SJCRH30 (cell line): ENCODE measurements around the gene GRIN1. TPM values are rescaled to one million over a fixed set of nuclear protein-coding genes. Genes with fewer than 3 reads are reported as not detected.

Source experiments
- DNase-seq, 2 experiments: peaks; one replicate each; pipeline ENCODE4 v3.0.0-alpha.2; 2015 to 2020
- H3K27ac ChIP-seq: fragments of 250-450 bp; sonication (Bioruptor Pico); 2 replicates; pipeline ENCODE4 v1.5.1; 2020; ENCODE audit warnings: mild to moderate bottlenecking, moderate library complexity
- H3K27me3 ChIP-seq: fragments of 250-450 bp; sonication (Bioruptor Pico); 2 replicates; pipeline ENCODE4 v1.5.1; 2020; ENCODE audit warnings: mild to moderate bottlenecking, moderate library complexity
- H3K36me3 ChIP-seq: fragments of 250-450 bp; sonication (Bioruptor Pico); 2 replicates; pipeline ENCODE4 v1.5.1; 2020; ENCODE audit warnings: mild to moderate bottlenecking, moderate library complexity
- H3K4me1 ChIP-seq: fragments of 250-450 bp; sonication (Bioruptor Pico); 2 replicates; pipeline ENCODE4 v1.5.1; 2020; ENCODE audit warnings: mild to moderate bottlenecking, moderate library complexity
- H3K4me3 ChIP-seq: fragments of 250-450 bp; sonication (Bioruptor Pico); 2 replicates; pipeline ENCODE4 v1.5.1; 2020; ENCODE audit warnings: mild to moderate bottlenecking, moderate library complexity
- H3K9me3 ChIP-seq: fragments of 250-450 bp; sonication (Bioruptor Pico); replicated peaks from 2 replicates; pipeline ENCODE4 v1.5.1; 2020; ENCODE audit warnings: mild to moderate bottlenecking, moderate library complexity
- total RNA-seq: library from RNA; depleted of rRNA; stranded (reverse); fragments of >200 nt; shearing (Covaris generic); gene quantifications from 2 replicates; pipeline ENCODE4 v1.2.3, GENCODE V29; 2014

Gene GRIN1
- total RNA-seq, 1 experiment from 2014 or later, result 0.49 TPM

DNA sequence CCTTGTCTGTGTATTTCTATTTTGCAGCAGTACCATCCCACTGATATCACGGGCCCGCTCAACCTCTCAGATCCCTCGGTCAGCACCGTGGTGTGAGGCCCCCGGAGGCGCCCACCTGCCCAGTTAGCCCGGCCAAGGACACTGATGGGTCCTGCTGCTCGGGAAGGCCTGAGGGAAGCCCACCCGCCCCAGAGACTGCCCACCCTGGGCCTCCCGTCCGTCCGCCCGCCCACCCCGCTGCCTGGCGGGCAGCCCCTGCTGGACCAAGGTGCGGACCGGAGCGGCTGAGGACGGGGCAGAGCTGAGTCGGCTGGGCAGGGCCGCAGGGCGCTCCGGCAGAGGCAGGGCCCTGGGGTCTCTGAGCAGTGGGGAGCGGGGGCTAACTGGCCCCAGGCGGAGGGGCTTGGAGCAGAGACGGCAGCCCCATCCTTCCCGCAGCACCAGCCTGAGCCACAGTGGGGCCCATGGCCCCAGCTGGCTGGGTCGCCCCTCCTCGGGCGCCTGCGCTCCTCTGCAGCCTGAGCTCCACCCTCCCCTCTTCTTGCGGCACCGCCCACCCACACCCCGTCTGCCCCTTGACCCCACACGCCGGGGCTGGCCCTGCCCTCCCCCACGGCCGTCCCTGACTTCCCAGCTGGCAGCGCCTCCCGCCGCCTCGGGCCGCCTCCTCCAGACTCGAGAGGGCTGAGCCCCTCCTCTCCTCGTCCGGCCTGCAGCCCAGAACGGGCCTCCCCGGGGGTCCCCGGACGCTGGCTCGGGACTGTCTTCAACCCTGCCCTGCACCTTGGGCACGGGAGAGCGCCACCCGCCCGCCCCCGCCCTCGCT, 29.0 kb downstream of the GRIN1 start:
- Histone ChIP-seq H3K4me1 (peaks cover 64% of the 10 kb centered on the region), H3K27me3 (peaks cover 38% of the 10 kb centered on the region), H3K4me3 (peak overlapping the region; percentile 49), H3K9me3 (no peaks in the 10 kb centered on the region), H3K27ac (no peak overlapping the region), H3K36me3 (no peaks in the 10 kb centered on the region)
- peak; percentile 72 to 84 for DNase-seq

DNA sequence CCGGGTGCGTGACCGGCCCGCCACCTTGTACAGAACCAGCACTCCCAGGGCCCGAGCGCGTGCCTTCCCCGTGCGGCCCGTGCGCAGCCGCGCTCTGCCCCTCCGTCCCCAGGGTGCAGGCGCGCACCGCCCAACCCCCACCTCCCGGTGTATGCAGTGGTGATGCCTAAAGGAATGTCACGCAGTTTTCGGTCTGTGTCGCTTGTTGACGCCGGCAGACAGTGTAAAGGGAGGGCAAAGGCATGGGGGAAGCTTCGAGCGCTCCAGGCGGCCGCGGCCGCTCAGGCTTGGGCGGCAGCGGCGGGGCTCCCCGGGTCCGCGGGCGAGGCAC, 29.6 kb downstream of the GRIN1 start:
- peaks cover 38% of the 10 kb centered on the region for H3K27me3 ChIP-seq
- H3K36me3 ChIP-seq, result no peaks in the 10 kb centered on the region
- H3K4me3 ChIP-seq, result peak overlapping the region; percentile 11
- peak in 1 of 2 experiments; percentile 37 for DNase-seq
- no peak overlapping the region for H3K27ac ChIP-seq
- no peaks in the 10 kb centered on the region for H3K9me3 ChIP-seq
- peaks cover 68% of the 10 kb centered on the region for H3K4me1 ChIP-seq

DNA sequence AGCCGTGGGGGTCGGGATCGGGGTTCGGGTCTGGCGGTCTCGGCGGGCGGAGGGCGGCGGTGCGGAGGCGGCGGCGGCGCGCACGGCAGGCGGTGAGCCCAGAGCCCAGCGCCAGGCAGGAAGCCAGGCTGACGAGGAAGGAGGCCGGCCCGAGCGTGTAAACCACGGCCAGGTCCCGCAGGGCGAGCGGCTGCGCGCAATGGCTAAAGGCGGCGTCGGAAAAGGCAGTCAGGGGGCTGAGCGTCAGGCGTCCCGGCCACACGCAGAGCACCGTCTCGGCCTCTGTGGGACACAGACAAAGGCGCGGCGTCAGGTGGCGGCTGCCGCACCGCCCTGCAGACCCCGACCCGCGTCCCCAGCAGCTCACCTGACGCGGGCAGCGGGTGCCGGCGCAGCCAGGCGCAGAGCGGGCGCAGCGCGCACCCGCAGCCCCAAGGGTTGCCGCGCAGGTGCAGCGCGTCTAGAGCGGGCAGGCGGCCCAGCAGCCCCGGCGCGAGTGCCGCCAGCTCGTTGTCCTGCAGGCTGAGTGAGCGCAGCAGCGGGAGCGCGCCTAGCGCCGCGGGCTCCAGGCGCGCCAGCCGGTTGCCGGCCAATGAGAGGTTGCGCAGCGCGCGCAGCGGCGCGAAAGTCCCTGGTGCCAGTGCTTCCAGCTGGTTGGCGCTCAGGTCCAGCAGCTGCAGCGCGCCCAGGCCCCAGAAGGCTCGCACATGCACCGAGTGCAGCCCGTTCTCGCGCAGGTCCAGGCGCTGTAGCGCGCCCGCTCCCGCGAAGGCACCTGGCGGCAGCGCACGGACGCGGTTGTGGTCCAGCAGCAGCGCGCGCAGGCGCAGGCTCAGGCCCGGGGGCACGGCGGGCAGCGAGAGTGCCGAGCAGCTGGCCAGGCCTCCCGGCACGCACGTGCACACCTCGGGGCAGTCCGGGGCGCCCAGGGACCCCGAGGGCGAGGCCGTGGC, 30.2 kb downstream of the GRIN1 start:
- Histone ChIP-seq H3K27me3 (peaks cover 38% of the 10 kb centered on the region), H3K9me3 (no peaks in the 10 kb centered on the region), H3K36me3 (no peaks in the 10 kb centered on the region), H3K4me3 (peak overlapping the region; percentile 11), H3K27ac (no peak overlapping the region), H3K4me1 (peaks cover 68% of the 10 kb centered on the region)
- peak; percentile 73 to 77 for DNase-seq

DNA sequence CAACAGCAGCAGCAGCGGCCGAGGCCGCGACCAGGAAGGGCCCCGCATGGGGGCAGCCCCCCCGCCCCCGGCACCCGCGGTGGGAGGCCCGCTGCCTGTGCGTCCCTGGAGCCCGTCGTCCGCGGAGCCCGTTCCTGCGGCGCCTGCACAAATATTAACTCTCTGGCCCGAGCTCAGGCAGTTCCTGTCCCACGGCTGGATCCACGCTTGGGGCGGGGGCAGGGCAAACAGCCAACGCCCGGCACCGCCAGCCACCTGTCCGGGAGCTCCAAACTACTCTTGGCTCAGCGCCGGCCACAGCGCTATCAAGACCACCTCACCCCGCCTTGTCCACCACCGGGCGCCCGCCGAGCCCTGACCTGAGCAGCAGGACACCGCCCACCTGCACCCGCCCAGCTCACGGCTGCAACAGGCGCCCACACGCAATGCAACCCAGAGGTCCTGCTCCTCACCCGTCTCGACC, 31.0 kb downstream of the GRIN1 start, which contains the start of gene LRRC26:
TSS of gene LRRC26 (minus strand) at position 156 of the 463 bp plus-strand sequence. CDS start at position 48, 108 bp downstream.
- H3K27ac ChIP-seq, result no peak within 1 kb of the TSS
- H3K9me3 ChIP-seq, result no peaks in the 10 kb centered on the region
- peaks cover 62% of the 10 kb centered on the region for H3K4me1 ChIP-seq
- H3K27me3 ChIP-seq, result peaks cover 32% of the 10 kb centered on the region
- peak in 1 of 2 experiments; percentile 42 for DNase-seq
- peak within 1 kb of the TSS; percentile 11 for H3K4me3 ChIP-seq
- no peaks in the 10 kb centered on the region for H3K36me3 ChIP-seq

DNA sequence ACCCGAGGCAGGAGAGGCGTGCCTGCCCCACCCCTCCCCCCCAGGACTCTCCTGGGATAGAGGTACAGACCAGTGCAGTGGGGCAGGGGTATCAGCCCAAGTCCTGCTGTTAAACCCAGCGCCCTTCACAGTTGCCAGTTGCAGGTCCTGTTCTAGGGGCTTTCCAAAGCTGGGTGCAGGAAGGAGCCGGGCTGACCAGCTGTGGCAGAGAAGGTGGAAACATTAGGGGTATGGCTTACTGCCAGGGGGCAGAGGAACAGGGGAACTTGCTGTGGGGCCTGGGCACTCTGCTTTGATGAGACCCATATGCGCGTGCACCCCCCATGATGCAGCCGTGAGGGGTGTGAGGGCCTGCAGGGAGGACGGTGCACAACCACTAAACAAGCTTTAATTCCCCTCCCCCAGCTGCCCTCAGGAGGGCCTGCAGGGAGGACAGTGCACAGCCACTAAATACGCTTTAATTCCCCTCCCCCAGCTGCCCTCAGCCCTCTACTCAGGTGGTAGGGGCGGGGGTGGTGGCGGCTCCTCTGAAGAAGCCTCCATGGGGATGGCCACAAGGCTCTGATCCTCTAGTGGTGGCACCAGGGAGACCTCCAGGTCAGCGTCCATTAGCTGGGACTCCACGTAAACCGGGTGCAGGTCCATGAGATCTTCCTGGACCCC, 31.7 kb downstream of the GRIN1 start:
- H3K36me3 ChIP-seq, result no peaks in the 10 kb centered on the region
- H3K27me3 ChIP-seq, result peaks cover 25% of the 10 kb centered on the region
- H3K4me1 ChIP-seq, result peaks cover 55% of the 10 kb centered on the region
- DNase-seq, result no peak
- no peak overlapping the region for H3K27ac ChIP-seq
- H3K4me3 ChIP-seq, result no peak overlapping the region
- no peaks in the 10 kb centered on the region for H3K9me3 ChIP-seq

DNA sequence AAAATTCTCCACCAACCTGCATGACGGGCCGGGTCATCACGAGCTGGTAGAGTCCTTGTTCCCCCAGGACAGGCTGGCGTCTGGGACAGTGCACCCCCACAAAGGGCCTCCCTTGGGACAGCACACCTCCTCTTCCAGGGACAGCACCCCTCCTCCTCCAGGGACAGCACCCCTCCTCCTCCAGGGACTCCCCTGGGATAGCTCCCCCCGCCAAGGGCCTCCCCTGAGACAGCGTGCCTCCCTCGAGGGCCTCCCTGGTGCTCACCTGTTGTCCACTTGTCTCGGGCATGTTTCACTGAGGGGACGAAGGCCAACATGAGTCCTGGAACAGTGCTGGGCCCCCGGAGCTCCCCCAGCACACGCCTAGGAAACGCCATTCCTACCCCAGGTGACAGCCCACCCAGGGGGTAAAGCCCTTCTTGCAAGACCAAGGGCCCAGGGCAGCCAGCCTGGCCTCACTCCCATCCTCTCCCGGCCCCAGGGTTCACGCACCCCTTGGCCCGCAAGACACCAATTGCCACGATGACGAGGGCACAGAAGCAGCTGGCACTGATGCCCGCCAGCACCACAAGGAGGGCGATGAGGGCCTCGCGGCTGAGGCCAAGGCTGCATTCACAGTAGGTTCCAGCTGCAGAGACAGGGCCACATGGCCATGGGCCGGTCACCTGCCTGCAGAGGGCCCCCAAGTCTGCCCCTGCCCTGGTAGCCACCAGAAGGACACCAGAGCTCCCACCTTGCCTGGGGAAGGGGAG, 32.4 kb downstream of the GRIN1 start:
- Histone ChIP-seq H3K9me3 (no peaks in the 10 kb centered on the region), H3K27ac (no peak overlapping the region), H3K4me3 (no peak overlapping the region), H3K36me3 (no peaks in the 10 kb centered on the region), H3K4me1 (peaks cover 48% of the 10 kb centered on the region), H3K27me3 (peaks cover 18% of the 10 kb centered on the region)
- no peak for DNase-seq

DNA sequence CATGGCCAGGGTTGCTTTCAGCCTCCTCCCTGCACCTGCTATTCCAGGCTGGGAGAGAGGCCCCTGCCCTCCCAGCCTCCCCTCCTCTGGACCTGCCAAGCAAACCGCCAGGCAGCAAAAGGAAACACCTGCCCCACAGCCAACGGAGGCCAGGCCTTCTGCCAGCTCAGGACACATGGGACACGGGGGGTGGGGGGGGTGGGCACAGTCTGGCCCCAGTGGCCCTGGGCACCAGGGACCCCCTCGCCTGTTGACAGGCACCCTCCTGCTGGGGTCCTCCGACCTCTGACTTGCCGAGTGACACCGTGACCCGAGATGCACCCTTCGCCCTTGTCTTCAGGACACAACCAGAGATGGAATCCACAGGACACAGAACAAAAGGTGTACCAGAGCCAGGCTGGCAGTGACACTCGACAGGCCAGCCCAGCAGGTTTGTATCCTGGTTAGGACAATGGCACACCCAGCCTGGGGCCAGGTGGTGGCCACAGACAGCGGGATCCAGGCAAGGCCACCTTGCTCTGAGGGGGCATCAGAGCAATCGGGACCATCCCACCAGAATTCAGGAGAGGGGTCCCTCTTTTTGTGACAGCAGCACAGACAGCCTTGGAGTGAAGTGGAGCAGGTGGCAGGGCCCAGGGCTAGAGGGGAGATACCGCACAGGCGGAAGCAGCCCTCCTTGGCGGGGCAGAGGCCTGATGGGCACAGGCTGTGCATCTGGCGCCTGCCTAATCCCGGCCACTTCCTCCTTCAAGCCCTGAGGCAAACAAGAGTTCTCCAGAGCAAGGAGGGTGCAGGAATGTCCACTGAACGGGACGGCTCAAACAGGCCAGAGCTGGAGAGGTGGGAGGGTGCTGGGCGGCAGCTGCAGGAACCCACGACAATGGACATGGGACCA, 34.2 kb downstream of the GRIN1 start:
- Histone ChIP-seq H3K4me3 (0 out of 2 replicates have a peak overlapping the region, but pooled peaks have one; percentile 0), H3K9me3 (no peaks in the 10 kb centered on the region), H3K27ac (peak overlapping the region; percentile 79), H3K4me1 (peaks cover 40% of the 10 kb centered on the region), H3K36me3 (peaks cover 6% of the 10 kb centered on the region), H3K27me3 (peaks cover 6% of the 10 kb centered on the region; the same call in 1 of the 2 replicates)
- peak; percentile 95 to 96 for DNase-seq

DNA sequence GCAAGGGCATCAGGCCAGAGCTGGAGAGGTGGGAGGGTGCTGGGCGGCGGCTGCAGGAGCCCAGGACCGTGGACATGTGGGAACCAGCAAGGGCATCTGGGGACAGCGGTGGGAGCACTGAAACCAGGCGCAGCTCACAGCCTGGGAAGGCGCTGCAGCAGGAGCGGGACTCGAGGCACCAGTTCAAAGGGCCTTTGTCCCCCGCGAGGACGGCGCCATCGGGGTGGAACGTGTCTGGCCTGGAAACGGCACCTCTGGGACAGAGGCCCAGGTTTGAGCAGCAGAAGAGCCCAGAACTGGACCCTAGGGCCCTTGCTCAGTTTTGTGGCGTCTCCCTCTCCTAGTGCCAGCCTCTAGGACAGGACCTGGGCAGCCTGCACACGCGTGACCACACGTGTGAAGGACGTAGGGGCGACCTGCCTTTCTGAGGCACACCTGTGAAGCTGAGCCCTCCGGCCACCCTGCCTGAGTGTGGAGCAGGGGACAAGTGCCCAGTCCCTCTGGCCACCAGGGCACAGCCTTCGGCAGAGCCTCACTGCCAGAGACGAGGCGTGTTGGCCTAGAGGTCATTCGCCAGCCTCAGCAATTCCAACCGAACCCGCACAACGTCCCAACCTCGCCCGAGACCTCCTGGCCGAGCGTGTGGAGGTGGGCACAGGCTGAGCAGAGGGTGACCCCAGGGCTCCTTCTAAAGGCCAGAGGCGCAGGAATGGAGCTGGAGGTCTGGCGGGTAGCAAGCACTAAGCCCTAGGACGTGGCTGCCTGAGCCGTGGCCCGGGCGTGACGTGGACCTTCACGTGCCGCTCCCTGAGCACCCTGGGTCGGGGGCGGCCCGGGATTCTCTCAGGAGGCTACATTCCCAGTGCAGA, 35.1 kb downstream of the GRIN1 start:
- H3K9me3 ChIP-seq, result no peaks in the 10 kb centered on the region

DNA sequence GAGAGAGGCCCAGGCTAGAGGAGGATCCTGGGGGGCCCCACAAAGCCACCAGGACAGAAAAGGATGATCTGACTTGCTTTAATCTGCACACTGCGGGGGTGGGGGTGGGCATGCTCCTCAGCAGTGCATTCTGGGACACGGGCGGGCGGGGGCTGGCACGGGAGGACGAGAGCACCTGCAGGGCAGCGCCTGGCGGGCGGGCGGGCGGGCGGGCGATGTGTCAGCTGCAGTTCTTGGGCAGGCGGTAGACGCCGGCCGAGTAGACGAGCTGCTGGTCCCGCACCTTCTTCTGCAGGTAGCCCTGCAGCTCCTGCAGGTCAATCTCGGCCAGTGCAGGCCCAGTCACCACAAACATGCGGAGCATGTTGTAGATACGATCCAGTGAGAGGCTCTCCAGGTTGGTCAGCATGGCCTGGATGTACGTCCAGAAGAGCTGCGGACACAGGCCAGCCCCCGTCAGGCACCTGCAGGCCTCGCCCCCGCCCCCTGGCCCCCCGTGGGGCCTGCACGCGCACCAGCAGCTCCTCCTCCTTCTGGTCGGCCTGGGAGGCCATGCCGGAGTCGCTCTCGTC, 35.9 kb downstream of the GRIN1 start:
- Histone ChIP-seq H3K4me1 (peaks cover 38% of the 10 kb centered on the region), H3K4me3 (no peak overlapping the region), H3K36me3 (peaks cover 14% of the 10 kb centered on the region), H3K27ac (no peak overlapping the region), H3K9me3 (no peaks in the 10 kb centered on the region), H3K27me3 (peaks cover 6% of the 10 kb centered on the region; the same call in 1 of the 2 replicates)
- DNase-seq, result no peak

More for the DNA sequence above, 35.1 kb downstream of the GRIN1 start:
- peaks cover 40% of the 10 kb centered on the region for H3K4me1 ChIP-seq
- no peak for DNase-seq
- H3K27me3 ChIP-seq, result peaks cover 6% of the 10 kb centered on the region; the same call in 1 of the 2 replicates
- H3K27ac ChIP-seq, result peak overlapping the region; percentile 79
- peaks cover 8% of the 10 kb centered on the region for H3K36me3 ChIP-seq
- H3K4me3 ChIP-seq, result 0 out of 2 replicates have a peak overlapping the region, but pooled peaks have one; percentile 0

DNA sequence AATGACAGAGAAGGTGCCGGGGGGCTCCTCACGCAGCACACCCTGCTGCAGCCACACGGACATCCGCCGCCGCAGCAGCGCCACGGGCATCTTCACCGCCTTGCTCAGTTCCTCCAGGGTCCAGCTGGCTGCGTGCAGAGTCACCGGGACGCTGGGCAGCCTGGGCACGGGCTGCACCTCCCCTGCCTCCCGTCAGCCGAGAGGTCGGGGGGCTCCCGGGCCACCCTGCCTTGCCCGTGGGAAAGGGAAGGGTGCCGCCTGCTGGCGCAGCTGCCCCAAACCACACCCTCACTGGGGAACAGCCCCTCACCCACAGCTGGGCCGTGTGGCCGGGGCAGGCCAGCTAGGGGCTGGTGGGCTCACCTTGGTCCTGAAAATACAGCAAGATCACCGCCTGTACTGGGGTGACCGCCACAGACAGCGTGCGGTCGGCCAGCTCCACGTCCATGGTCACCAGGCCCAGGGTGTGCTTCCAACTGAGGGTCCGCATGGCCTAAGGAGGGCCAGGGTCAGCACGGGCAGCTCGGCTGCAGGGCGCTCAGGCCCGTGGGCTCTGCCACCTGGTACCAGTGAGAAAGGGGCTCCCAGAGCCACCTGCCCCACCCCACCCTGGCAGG, 36.5 kb downstream of the GRIN1 start:
- no peak for DNase-seq
- Histone ChIP-seq H3K27me3 (peaks cover under 1% of the 10 kb centered on the region; the same call in 1 of the 2 replicates), H3K9me3 (no peaks in the 10 kb centered on the region), H3K27ac (no peak overlapping the region), H3K36me3 (peaks cover 19% of the 10 kb centered on the region), H3K4me1 (peaks cover 32% of the 10 kb centered on the region), H3K4me3 (no peak overlapping the region)

DNA sequence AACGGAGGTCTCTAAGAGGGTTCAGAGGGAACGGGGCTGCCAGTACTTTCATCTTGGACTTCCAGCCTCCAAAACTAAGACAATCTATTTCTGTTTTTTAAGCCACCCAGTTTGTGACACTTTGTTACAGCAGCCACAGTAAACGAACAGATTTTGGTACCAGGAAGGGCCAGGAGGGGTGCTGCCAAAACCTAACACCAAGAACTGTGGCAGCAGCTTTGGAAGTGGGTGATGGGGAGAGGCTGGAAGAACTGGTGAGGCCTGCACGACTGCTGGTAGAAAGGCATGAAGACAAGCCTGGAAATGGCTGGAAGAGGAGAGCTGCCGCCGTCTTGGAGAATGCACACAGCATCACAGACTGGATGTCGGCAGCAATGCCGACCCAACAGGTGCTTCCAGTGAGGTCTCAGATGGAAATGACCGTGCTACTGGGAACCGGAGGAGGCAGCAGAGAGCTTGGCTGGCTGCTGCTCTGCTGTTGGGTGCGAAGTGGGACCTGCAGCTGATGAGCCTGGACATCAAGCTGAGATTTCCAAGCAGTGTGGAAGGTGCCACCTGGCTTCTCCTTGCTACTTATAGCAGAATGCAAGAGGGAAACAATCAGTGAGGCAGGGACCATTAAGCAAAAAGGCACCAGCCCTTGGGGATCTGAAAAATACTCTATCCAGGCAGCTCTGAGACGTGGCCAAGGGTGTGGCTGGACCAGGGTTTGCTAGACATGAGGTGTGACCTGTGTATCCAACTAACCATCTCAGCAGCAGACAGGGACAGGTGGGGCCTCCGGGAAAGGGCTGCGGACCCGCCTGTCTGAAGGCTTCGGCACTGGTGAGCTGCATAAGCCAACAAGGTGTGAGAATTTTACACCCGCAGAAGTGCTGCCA, 37.6 kb downstream of the GRIN1 start:
- no peak overlapping the region for H3K27ac ChIP-seq
- H3K27me3 ChIP-seq, result no peaks in the 10 kb centered on the region
- peaks cover 27% of the 10 kb centered on the region for H3K4me1 ChIP-seq
- H3K36me3 ChIP-seq, result peaks cover 25% of the 10 kb centered on the region
- peak in 1 of 2 experiments; percentile 64 for DNase-seq
- H3K9me3 ChIP-seq, result no peaks in the 10 kb centered on the region
- H3K4me3 ChIP-seq, result no peak overlapping the region
